PC-3 (cell line): Measurements from ENCODE around the gene ZMYND19.

Experiments
- EZH2 ChIP-seq: fragments of 300-600 bp; sonication (generic); IDR thresholded peaks from one replicate; pipeline ENCODE4 v1.6.1; 2017; ENCODE audit warnings: antibody characterized with exemption, mild to moderate bottlenecking, low read length; ENCODE audit not compliant: unreplicated experiment
- EZH2phosphoT487 ChIP-seq: fragments of 300-600 bp; sonication (generic); IDR thresholded peaks from 2 replicates; pipeline ENCODE4 v1.6.1; 2018; ENCODE audit warnings: mild to moderate bottlenecking, antibody characterized with exemption, low read length, borderline replicate concordance

- TF ChIP-seq EZH2phosphoT487 = no peak
- TF ChIP-seq EZH2 = no peak
Observed at GRCh38 chr9:137544176-137544760, 46.0 kb downstream of the ZMYND19 start.
